HG02571 (cell line): ENCODE data around the gene PIK3R3.

ENCODE experiments used
- ATAC-seq: cut with Tn5 transposase; IDR thresholded peaks from one replicate; pipeline ENCODE4 v1.9.1; 2021; ENCODE audit warnings: mild to moderate bottlenecking, moderate library complexity; ENCODE audit not compliant: unreplicated experiment

PIK3R3 gene

DNA sequence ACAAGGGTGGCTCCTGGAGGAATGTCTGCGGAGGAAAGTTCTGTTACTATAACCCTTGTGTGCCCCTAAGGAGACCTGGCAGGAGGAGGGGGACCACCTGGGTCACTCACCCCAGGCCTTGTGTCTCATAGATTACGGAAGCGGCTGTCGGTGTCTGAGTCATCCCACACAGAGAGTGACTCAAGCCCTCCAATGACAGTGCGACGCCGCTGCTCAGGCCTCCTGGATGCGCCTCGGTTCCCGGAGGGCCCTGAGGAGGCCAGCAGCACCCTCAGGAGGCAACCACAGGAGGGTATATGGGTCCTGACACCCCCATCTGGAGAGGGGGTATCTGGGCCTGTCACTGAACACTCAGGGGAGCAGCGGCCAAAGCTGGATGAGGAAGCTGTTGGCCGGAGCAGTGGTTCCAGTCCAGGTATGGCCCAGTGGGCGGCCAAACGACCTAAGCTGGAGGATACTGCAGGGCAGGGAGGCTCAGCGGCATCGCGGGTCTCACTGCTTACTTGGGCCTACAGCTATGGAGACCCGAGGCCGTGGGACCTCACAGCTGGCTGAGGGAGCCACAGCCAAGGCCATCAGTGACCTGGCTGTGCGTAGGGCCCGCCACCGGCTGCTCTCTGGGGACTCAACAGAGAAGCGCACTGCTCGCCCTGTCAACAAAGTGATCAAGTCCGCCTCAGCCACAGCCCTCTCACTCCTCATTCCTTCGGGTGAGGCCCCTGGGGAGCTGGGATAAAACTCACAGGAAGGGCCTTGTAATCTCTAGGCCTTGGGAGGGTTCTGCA, 101.4 kb downstream of the PIK3R3 start:
- no peak for ATAC-seq

DNA sequence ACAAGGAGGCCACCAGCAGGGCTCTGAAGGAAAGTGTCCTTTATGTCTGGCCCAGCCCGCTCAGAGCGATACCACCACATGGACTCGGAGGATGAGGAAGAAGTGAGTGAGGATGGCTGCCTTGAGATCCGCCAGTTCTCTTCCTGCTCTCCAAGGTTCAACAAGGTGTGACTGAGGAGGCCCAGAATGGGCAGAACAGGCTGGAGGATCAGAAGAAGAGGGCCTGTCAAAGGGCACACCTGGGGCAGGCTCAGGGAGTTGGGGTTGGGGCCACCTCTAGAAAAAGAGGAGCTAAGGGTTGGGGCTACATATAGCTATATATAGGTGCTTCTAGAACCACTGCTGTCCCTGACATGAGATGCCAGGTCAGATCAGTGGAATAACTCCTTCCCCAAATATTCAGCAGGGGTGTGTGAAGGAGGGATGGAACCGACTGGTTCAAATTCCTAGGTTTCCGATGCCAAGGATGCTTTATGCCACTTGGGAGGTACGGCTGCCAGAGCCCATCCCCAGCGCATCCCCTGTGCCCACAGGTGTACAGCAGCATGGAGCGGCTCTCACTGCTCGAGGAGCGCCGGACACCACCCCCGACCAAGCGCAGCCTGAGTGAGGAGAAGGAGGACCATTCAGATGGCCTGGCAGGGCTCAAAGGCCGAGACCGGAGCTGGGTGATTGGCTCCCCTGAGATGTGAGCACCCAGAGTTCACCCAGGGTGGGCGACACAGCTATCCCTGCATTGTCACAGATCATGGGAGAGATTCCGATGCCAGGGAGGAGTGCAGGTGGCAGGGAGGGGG, 102.2 kb downstream of the PIK3R3 start:
- ATAC-seq: no peak

DNA sequence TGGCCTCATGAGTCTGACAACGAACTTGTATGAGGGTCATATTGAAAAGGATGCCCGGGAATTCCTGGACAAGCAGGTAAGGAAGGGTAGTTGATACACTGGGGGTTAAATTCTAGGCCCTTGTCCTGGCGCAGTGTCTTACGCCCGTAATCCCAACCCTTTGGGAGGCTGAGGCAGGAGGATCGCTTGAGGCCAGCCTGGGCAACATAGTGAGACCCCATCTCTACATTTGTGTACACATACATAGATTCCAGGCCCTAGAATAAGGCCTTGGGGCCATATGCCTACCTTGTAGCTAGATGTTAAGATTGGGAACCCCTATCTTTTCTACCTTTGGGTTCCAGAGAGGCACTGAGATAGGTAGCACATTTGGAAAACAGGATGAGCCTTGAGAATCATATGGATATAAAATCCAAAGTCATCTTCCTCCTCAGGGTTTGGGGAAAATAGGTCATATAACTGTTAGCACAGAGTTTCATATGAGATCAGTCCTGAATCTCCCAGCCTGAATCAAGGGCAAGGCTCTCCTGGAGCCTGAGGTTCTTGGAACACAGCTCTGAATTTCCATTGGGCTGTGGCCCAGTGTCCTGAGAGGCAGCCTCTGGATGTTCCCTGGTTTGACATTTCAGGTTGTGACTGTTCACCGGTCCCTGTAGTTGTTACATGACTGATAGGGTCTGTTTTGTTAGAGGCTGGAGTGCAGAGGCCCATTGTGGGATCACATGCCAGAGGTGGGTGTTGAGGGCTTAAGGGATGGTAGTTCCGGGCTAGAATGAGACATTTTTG, 104.4 kb downstream of the PIK3R3 start:
- no peak for ATAC-seq

DNA sequence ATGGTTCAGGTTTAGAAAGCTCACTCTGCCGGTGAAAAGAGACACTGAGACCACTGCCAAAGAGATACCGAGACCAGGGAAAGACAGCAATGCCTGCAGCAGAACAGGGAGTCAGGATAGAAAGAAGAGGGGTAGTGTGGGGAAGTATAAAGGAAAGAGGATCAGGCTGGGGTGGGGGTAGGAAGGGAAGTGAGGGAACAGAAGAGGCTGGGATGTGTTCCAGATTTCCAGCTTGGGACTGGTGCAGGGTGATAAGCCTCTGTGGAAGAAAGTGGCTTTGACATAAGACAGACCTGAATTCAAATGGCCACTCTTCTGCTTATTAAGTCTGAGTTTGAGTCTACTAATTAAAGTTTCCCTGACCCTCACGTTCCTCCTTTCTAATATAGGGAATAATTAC, 105.9 kb downstream of the PIK3R3 start:
- no peak for ATAC-seq

DNA sequence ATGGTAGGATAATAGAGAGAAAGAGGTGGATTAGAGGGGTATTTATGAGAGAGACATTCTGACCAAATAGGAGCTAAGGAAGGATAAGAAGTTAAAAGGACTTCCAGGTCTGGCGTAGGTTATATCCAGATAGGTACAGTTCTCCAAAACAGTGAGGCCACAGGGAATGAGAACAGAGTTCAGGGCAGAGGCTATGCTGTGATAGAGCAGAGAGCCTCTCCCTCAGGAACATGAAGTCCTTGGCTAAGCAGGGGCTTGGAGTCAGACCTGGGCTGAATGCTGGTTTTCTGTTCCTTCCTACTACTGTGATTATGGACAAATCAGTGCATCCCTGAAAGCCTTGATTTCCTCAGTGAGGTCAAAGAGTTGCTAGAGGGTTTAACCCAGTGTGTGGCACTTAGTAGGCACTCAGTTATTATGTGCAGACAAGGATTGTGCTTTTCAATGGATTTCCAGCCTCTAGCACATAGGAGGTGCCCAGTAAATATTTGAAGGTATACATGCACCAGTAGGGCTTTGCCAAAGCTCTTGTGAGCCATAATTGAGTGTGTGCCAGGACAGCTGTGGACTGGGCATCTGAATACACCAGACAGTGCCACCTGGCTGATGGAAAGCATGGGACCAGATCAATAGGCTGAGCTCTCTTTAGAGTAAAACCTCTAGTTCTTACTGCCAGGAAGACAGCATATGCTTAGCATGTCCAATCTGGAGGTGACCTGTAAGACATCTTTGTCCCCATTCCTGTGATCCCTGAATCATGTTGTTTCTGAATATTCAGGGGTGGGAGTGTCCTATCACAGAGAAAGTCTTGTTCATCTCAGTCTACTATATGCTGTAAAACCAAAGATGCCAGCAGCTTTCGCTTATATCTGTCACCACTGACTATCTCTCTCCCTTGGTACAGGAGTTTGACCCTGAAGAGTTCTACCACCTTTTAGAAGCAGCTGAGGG, 111.1 kb downstream of the PIK3R3 start:
- ATAC-seq: no peak

DNA sequence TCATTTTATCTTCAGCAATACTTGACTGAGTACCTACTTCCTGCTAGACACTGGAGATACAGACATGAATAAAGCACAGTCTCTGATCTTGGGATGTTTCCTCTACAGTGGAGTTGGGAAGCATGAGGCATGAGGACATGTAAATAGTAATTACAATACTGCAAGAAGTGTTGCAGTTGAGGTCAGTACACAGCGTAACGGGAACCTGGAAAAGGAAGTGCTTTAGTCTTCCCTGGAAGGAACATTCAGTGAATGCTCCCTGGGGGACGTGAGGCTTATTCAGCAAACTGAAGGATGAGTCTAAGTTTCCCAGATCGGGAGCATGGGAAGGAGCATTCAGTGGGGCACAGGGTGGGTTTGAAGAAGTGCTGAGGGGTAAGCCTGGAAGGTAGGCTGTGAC, 112.4 kb downstream of the PIK3R3 start:
- no peak for ATAC-seq

DNA sequence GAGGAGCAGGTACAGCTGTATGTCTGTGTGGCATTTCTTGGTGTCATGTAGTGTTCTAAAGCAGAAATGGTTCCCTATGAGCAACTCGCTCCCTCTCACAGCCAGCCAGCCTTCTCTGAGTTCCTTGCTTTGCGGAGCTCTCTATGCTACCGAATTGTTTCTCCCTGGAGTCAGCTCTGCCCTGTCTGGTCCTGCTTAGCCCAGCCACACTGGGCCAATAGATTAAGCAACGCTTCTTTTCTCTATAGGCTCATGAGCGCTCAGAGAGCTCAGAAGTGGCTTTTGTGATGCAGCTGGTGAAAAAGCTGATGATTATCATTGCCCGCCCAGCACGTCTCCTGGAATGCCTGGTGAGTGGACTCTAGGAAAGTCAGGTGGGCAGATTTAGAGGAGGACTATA, 113.1 kb downstream of the PIK3R3 start:
- no peak for ATAC-seq

DNA sequence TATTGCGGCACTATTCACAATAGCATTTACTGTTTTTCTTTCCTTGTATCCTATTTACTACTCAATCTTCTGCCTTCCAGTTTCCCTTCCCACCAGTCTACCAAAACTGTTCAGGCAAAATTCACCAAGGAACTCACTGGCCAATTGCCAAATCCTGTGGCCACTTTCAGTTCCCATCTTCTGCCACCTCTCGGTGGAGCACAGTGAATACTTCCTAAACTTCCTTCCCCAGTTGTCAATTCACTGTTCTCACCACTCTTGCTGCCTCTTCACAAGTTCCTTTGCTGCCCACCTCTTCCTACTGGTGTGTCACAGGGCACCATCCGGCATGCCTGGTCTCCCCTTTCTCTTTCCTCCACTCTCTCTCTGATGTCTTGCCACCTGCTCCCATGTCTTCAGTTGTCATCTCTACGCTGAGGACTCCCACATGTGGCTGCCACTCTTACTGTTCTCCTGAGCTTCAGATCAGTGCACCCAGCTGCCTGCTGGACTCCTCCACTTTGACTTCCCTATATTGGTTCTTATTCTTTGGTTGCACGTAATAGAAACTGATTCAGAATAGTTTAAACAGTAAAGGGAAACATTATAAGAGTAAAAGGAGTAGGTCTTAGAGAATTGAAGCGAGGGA, 114.4 kb downstream of the PIK3R3 start:
- no peak for ATAC-seq

DNA sequence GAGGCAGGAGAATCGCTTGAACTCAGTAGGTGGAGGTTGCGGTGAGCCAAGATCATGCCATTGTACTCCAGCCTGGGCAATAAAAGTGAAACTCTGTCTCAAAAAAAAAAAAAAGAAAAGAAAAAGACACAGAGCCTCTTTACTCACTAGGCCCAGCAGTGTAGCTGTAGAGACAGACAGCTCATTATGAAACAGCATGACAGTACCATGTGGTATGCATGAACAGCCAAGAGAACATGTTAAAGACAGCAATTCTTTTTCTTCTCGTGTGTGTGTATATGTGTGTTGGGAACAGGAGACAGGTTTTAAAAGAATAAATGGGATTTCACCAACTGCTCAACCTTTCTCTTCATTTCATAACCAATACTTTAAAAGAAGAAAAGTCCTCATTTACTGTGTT, 118.8 kb downstream of the PIK3R3 start:
- ATAC-seq: no peak

DNA sequence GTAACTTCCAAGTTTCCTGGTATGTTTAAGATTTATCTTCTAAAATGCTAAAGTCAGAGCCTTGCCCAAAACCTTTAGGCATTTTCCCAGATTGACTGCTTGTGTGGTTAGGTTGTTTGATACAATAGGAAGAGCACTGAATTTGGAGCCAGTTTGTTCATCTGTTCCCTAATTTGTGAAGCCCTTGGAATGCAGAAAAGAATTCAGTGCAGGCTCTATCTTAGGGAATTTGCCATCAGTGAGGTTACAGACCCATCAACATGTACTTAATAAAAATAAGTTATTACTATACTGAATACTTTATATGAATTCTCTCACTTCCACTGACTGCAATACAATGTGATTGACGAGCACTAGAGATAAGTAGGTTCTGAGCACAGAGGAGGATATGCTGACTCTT, 120.2 kb downstream of the PIK3R3 start:
- no peak for ATAC-seq

DNA sequence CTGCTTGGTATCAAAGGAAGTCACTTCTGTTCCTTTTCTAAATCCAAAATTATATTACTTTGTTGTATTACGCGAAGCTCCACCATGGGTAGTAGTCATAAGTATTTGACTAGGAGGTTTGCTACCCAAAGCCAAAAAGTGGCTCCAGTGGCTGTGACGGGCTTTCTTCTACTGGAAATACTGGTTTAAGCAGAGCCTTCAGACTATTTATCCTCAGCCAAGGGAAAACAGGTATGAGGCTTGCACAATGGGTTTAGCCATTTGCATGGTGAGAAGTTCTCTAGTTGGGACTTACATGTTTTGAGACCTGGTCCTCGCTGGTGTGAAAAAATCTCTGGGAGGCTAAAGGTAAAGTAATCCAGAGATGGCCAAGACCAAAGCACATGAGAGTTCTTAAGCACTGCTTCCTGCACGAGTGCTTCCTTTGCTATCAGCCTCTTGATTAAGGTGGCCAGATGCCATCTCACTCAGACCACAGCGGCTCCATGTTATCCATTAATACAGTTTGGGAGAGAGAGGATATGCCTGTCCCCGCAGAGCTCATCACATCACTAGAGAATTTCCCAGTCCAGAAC, 121.2 kb downstream of the PIK3R3 start:
- no peak for ATAC-seq

DNA sequence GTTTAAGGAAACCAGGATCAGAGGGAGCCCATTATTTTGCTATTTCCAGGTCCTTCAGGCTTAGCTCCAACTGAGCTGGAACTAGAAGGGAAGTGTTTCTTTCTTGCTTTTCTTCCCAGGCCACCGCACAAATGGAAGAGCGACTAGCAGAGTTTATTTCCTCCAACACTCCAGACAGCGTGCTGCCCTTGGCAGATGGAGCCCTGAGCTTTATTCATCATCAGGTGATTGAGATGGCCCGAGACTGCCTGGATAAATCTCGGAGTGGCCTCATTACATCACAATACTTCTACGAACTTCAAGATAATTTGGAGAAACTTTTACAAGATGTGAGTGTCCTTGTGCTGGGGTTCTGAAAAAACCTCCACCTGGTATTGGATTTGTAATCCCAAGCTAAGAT, 121.8 kb downstream of the PIK3R3 start:
- no peak for ATAC-seq

DNA sequence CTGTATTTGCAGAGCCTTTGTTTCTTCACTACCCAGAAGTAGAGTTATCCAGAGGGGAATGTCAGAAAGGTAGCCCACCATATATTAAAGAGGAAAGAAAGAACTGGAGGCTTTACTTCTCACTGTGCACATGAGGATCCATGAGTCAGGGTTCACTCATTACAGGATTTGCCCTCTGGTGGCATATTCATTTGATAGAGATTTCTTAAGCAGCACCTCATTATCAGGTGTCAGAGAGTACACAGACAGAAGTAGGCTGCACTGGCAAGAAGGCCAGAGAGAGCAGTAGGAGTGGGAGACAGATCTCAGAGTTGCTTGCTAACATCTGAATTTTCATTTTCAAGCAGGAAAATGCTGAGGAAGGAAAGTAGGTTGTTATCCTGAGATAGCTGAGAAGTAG, 123.8 kb downstream of the PIK3R3 start:
- ATAC-seq: no peak

DNA sequence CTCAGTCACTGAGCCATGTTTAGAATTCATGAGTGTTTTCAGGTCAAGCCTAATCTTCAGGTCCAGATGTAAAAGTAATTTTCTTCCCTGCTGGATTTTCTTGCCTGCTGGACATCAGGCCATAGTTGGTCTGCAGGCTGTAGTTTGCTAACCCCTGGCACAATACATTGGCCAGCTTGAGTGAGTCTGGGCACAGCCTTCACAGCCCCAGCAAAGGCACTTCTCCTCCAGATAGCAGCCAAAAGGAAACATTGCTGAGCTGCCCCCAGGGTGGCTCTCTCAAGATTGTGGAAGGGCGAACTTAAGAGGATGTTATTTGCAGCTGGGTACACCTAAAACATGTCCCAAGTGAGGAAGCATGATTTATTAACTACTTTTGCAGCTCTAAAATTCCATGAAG, 126.8 kb downstream of the PIK3R3 start:
- no peak for ATAC-seq

DNA sequence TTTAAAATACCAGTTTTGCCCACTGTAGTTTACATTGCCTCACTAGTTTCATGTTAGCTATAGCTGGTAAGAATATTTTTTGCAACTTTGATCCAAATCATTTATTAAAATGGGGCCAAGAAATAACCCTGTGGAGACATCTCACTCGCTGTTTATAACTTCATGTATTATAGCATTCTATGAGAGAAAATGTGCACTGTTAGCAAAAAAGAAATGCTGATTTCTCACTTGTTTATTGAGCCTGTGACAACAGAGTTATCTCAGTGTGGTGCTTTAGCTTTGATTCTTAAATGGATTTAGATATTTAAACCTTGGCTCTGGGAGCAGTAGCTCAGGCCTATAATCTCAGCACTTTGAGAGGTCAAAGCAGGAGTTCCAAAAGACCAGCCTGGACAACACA, 127.9 kb downstream of the PIK3R3 start:
- no peak for ATAC-seq

DNA sequence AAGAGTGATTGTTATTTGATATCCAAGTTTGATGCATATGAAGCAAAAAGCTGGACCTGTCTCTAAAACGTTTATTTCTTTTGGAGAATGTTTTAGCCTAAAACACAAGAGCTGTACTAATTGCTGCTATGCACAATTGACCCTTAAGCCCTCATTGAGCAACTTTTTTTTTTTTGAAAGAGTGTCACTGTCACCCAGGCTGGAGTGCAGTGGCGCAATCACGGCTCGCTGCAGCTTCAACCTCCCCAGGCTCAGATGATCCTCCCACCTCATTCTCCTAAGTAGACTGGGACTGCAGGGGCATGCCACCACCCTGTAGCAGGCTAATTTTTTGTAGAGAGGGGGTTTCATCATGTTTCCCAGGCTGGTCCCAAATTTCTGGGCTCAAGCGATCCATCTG, 129.1 kb downstream of the PIK3R3 start:
- no peak for ATAC-seq

DNA sequence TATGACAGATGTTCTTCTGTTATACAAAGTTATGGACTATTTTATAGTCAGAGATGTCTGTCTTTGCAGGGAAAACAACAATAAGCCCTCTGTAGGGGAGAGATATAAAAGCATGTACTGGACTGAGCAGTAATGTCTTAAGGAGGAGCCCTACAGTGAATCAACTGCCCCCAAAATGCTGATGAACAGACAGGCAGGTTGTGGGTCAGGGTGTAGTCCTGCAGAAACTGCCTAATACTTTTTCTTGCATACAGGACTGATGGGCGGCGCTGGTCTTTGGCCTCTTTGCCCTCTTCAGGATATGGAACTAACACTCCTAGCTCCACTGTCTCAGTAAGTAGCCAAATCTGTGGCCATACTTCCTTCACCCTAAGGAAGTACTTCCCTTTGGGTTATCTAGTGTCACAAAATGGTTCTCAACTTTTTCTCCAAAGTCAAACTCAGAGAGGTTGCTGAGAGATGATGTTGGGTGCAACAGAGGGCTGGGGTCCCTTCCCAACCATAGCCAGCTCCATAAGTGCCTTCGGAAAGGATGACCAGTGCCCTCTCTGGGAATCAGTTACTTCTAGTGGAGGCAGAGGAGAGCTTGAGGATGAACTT, 129.8 kb downstream of the PIK3R3 start:
- ATAC-seq: no peak

DNA sequence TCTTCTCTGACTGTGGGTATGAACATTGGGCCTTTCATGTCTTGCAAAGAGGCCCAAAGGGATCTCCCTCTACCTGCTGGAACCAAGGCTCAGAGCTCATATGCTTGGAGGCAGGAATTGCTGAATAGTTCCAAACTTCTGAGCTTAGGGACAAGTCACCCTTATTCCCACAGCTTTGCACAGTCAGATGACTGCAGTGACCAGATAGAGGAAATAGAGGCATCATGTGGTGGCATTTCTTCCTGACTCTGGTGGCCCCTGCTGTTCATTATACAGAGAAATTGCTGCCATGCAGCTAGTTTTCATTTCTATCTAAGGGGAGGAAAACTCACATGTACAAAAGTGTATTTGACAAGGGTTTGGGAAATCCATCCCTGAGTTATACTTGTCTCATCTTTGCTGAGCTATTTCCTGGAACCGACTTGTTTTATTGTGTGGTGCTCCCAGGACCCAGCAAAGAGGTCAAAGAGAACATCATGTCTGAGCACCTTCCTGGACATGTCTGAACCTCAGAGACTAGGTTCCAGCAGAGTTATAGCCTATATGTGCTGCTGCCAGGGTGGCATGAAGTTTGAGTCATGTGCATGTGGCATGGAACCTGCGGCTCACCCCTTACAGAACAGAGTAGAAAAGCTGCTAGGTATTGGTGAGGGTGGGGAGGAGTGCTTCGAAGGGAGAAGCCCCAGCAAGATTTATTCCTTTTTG, 131.2 kb downstream of the PIK3R3 start:
- ATAC-seq: no peak

DNA sequence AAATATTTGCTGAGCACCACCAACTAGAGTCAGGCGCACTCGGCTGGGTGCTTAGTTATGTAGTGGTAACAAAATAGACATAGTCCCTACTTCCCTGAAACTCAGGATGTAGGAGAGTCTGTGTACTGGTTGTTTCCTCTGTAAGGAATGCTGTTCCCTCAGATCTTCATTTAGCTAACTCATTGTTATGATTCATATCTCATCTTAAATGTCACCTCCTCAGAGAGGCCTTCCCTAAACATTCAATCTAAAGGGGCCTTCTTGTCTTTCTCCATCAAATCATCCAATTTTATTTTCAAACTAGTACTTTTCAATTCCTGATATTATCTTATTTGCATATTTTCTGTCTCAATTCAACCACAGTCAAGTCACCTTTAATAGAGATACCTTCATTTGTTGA, 132.9 kb downstream of the PIK3R3 start:
- no peak for ATAC-seq
